HG03196 (cell line): Measurements from ENCODE around the gene PARN.
A peak's percentile ranks its signal among the peaks of the same experiment; 100 is the strongest.
"Not testable (repeated sequence)": the region's sequence is repeated elsewhere in the genome, so short reads cannot be mapped to it uniquely, and the experiment has no call there.

Experiments used
- ATAC-seq: cut with Tn5 transposase; IDR thresholded peaks from one replicate; pipeline ENCODE4 v1.9.1; 2021; ENCODE audit not compliant: unreplicated experiment

PARN gene

DNA sequence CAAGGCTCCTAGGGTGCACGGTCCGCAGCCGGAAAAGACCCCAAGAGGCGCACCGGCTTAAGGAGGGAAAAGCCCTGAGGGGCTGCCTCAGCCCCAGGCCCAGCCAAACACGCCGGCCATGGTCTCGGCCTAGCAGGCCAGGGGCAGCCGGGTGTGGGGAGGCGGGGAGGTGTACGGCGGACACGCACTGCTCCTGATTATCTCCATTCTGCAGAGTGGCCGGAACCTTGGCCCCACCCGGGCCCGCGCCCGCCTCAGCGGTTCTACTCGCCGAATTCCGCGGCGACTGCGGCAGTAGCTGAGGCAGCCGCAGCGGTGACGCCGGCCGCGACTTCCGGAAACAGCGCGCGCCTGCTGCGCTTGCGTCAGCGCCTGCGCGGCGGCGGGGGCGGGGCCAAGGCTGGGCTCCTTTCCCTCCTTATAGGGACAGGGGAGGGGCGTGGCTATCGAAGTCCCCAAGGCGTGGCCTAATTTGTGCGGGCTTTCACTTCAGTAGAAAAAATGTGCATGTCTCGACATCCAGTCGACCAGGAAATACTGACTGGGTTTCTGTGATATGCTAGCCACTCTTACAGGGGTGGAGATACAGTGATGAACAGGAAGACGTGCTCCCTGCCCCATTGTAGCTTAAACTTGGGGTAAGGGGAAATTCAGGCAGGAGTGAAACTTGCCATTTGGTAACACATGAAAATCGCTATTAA is at the start of gene PARN:
TSS of gene PARN (minus strand) at position 342 of the 701 bp plus-strand sequence. CDS start at position 207, 135 bp downstream.
- peak; percentile 53 for ATAC-seq

DNA sequence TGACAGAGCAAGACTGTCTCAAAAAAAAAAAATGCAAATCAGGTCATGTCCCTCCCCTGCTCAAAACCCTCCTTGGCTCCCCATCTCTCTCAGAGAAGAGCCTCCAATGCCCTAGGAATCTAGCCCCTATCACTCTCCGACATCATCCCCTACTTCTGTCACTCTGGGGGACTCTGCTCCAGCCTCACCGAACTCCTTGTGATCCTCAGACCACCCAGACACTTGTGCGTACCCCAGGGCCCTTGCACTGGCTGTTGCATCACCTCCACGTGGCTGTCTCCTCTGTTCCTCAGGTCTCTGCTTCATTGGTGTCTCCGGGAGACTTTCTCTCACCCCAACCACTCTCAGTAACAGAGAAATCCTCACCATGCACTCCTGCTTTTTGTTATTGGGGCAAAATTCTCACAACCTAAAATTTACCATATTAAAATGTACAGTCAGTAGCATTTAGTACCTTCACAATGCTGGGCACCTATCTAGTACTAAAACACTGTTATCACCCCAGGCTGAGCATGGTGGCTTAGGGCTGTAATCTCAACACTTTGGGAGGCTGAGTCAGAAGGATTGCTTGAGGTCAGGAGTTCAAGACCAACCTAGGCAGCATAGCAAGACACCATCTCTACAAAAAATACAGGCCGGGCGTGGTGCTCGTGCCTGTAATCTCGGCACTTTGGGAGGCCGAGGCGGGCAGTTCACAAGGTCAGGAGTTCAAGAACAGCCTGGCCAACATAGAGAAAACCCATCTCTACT is 48.9 kb upstream of the PARN start:
- ATAC-seq = no peak

DNA sequence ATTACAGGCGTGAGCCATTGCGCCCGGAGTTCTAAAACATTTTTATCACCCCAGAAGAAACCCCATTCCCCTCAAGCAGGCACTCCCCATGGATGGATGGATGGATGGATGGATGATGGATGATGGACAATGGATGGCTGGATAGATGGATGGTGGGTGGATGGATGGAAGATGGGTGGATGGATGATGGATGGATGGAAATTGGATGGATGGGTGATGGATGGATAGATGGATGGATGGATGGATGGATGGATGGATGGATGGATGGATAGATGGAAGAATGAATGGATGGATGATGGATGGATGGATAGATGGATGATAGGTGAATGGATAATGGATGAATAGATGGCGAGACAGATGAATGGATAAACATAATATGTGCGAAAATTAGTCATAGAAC is 47.6 kb upstream of the PARN start:
- ATAC-seq = no peak

GRCh38 chr16:14676633-14677032 is 46.6 kb upstream of the PARN start:
- no peak for ATAC-seq

GRCh38 chr16:14672403-14672971 is 42.4 kb upstream of the PARN start:
- peak; percentile 70 for ATAC-seq

DNA sequence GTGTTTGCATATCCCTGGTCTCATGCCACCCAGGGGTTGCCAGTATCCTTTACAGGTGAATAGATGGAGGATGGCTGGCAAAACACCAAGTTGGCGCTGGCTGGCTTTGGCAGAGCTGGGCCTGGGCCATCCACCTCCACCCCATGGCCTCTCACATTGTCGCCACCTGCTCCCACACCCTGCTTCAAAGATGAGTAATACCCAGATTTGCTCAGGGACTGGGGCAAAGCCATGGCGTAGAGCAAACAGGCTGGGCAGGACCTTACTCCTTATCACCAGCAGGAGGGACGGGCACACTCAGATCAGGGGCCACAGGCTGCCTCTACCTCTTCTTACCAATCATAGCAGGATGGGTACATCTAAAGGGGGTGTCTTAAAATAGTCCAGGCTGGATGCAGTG is 39.7 kb upstream of the PARN start:
- no peak for ATAC-seq

DNA sequence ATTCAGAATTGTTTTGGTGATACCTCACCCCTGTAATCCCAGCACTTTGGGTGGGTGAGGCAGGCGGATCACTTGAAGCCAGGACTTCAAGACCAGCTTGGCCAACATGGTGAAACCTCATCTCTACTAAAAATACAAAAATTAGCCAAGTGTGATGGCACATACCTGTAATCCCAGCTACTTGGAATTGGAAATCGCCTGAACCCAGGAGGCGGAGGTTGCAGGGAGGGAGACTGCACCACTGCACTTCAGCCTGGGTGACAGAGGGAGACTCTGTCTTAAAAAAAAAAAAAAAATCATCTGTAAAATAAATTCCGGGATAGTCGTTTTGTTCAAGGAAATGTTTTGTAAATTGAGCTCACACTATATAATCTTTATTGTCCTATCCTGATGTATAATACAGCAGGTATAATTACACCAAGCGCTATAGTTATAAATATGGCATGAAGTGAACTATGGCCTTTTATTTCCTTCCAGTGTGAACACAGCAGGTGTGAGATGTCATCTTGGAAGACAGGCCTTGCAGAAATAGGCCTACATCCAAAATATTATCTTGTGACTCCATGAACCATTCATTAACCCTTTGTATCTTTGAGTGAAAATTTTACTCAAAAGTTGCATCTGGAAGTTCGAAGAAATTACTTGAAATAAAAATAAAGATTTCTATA is 38.6 kb upstream of the PARN start:
- no peak for ATAC-seq

- no peak for ATAC-seq
Measured at GRCh38 chr16:14667347-14668266, 37.5 kb upstream of the PARN start.

GRCh38 chr16:14658063-14658462 is 28.0 kb upstream of the PARN start:
- ATAC-seq = no peak

- ATAC-seq = no peak
Measured at GRCh38 chr16:14652726-14653125, 22.7 kb upstream of the PARN start.

DNA sequence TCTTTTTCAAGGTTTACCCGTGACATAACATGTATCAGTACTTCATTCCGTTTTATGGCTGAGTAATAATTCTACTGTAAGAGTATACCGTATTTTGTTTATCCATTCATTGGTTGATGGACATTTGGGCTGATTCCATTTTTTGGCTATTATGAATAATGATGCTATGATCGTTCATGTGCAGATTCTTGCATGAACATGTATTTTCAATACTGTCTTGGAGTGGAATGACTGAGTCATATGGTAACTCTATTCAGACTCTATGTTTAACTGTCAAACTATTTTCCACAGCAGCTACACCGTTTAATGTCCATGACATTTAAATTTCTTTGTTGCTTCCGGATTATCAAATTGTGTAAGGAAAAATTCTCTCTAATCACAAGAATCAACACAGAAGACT is 20.6 kb upstream of the PARN start:
- no peak for ATAC-seq

DNA sequence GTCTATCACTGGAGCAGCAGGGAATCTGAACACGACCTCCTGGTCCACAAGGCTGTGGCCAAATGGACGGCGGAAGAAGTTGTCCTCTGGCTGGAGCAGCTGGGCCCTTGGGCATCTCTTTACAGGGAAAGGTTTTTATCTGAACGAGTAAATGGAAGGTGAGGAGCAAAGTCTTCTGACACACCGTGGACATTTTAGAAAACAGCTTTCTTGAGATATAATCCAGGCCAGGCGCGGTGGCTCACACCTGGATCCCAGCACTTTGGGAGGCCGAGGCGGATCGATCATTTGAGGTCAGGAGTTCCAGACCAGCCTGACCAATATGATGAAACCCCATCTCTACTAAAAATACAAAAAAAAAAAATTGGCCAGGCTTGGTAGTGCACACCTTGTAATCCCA is 19.8 kb upstream of the PARN start:
- no peak for ATAC-seq

DNA sequence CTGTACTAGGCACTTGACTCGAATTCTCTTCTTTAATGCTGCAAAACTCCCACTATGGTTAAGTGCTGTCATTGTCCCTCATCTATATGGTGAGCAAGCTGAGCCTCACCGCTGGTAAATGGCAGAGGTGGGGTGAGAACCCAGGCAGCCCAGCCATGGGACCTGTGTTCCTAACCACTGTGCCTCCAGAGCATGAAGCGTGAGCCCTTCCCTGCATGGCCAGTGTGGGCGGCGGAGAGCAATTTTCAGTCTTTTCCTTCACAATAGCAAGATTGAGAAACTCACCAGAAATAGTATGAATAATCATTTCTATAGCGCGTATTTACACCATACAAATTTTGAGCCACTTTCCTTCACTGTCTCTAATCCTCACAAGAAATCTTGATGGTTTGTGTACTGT is 11.9 kb upstream of the PARN start:
- no peak for ATAC-seq

DNA sequence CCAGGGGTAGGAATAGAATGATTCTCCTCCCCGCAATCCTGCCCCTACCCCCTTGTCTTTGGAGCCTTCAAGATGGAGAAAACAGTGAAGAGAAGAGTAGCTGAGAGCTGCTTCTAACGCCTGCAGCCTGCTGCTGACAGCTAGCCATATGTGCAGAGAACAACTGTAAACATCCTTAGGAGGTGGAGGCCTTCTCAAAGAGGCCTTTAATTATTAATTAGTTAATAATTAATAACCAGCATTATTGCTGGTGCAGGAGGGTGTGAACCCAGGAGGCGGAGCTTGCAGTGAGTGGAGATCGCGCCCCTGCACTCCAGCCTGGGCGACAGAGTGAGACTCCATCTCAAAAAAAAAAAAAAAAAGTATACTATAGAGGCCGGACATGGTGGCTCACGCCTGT is 11.1 kb upstream of the PARN start:
- no peak for ATAC-seq

GRCh38 chr16:14640538-14640937 is 10.5 kb upstream of the PARN start:
- no peak for ATAC-seq

- ATAC-seq = not testable (repeated sequence)
Measured at GRCh38 chr16:14636951-14637240, 6.8 kb upstream of the PARN start.

DNA sequence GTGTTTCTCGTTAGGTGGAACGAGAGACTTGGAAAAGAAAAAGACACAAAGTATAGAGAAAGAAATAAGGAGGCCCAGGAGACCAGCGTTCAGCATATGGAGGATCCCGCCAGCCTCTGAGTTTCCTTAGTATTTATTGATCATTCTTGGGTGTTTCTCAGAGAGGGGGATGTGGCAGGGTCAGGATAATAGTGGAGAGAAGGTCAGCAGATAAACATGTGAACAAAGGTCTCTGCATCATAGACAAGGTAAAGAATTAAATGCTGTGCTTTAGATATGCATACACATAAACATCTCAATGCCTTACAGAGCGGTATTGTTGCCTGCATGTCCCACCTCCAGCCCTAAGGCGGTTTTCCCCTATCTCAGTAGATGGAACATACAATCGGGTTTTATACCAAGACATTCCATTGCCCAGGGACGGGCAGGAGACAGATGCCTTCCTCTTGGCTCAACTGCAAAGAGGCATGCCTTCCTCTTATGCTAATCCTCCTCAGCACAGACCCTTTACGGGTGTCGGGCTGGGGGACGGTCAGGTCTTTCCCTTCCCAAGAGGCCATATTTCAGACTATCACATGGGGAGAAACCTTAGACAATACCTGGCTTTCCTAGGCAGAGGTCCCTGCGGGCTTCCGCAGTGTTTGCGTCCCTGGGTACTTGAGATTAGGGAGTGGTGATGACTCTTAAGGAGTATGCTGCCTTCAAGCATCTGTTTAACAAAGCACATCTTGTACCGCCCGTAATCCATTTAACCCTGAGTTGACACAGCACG is 6.3 kb upstream of the PARN start:
- ATAC-seq = not testable (repeated sequence)

- ATAC-seq = no peak
Measured at GRCh38 chr16:14635395-14636165, 5.5 kb upstream of the PARN start.

- ATAC-seq = no peak
Measured at GRCh38 chr16:14634389-14634725, 4.3 kb upstream of the PARN start.
